ENCODE measurements around the gene GLT6D1. TPM values are rescaled to one million over a fixed set of nuclear protein-coding genes. Genes with fewer than 3 reads are reported as not detected.

Gene GLT6D1
- total RNA-seq, 1 experiment from 2014 or later: not detected

- DNase-seq (ENCODE audit: extremely low read depth, low read depth): no peak
Observed at GRCh38 chr9:135611142-135611874, 28.0 kb downstream of the GLT6D1 start.

- DNase-seq (ENCODE audit: extremely low read depth, low read depth): no peak
Observed at GRCh38 chr9:135610290-135611141, 28.8 kb downstream of the GLT6D1 start.

- no peak for DNase-seq (ENCODE audit: extremely low read depth, low read depth)
Observed at GRCh38 chr9:135609366-135609955, 29.9 kb downstream of the GLT6D1 start.

- no peak for DNase-seq (ENCODE audit: extremely low read depth, low read depth)
Observed at GRCh38 chr9:135608999-135609317, 30.4 kb downstream of the GLT6D1 start.

GRCh38 chr9:135608294-135608998 lies 30.9 kb downstream of the GLT6D1 start:
- DNase-seq (ENCODE audit: extremely low read depth, low read depth): no peak

- DNase-seq (ENCODE audit: extremely low read depth, low read depth): no peak
Observed at GRCh38 chr9:135607401-135608293, 31.7 kb downstream of the GLT6D1 start.

GRCh38 chr9:135606885-135607259 lies 32.5 kb downstream of the GLT6D1 start:
- no peak for DNase-seq (ENCODE audit: extremely low read depth, low read depth)

GRCh38 chr9:135605238-135605781 lies 34.0 kb downstream of the GLT6D1 start:
- no peak for DNase-seq (ENCODE audit: extremely low read depth, low read depth)

GRCh38 chr9:135604437-135605237 lies 34.7 kb downstream of the GLT6D1 start:
- DNase-seq (ENCODE audit: extremely low read depth, low read depth): no peak

GRCh38 chr9:135602789-135603481 lies 36.4 kb downstream of the GLT6D1 start:
- peak; percentile 37 for DNase-seq (ENCODE audit: extremely low read depth, low read depth)

- DNase-seq (ENCODE audit: extremely low read depth, low read depth): no peak
Observed at GRCh38 chr9:135601988-135602387, 37.4 kb downstream of the GLT6D1 start.

- no peak for DNase-seq (ENCODE audit: extremely low read depth, low read depth)
Observed at GRCh38 chr9:135600296-135600817, 39.0 kb downstream of the GLT6D1 start.

- no peak for DNase-seq (ENCODE audit: extremely low read depth, low read depth)
Observed at GRCh38 chr9:135596211-135596610, 43.1 kb downstream of the GLT6D1 start.

GRCh38 chr9:135592625-135593024 lies 46.7 kb downstream of the GLT6D1 start:
- DNase-seq (ENCODE audit: extremely low read depth, low read depth): no peak

- DNase-seq (ENCODE audit: extremely low read depth, low read depth): no peak
Observed at GRCh38 chr9:135592331-135592590, 47.1 kb downstream of the GLT6D1 start.

GRCh38 chr9:135591506-135592330 lies 47.6 kb downstream of the GLT6D1 start:
- DNase-seq (ENCODE audit: extremely low read depth, low read depth): no peak

GRCh38 chr9:135590486-135591079 lies 48.8 kb downstream of the GLT6D1 start:
- DNase-seq (ENCODE audit: extremely low read depth, low read depth): no peak

All from NCI-H460 (cell line).